ENCODE data around the gene MGMT. TPM values are rescaled to one million over a fixed set of nuclear protein-coding genes. Genes with fewer than 3 reads are reported as not detected.

Gene MGMT
- total and polyA plus RNA-seq, 2 donors (not counting 3 experiments of a cell fraction or from before 2014, with no cell fraction given) = 15.0 to 15.2 TPM

- ChIA-PET CTCF (no interaction called here), POLR2A (no interaction called here)
- Histone ChIP-seq H3K9ac (replicated peaks; ENCODE audit: extremely low read depth, insufficient read depth, low read length) (no peak overlapping the region), H3K9me1 (replicated peaks; ENCODE audit: control insufficient read depth, extremely low read depth, insufficient read depth, low read length) (no peaks in the 10 kb centered on the region), H3K27me3 (ENCODE audit: control insufficient read depth in 2 of 2, insufficient read depth in 2 of 2, low read length in 2 of 2) (no peaks in the 10 kb centered on the region), H2AFZ (ENCODE audit: low read depth, low read length) (no peak overlapping the region), H3K27ac (ENCODE audit: insufficient read depth, low read depth, low read length) (no peak overlapping the region), H3K9me3 (replicated peaks; ENCODE audit: control insufficient read depth, insufficient read depth, low read length) (no peaks in the 10 kb centered on the region), H3K4me3 (replicated peaks in 1 of 3; ENCODE audit: insufficient read depth in 1 of 3, low read depth in 1 of 3, low read length in 3 of 3) (no peak overlapping the region), H3K79me2 (ENCODE audit: control insufficient read depth, insufficient read depth, low read length) (no peaks in the 10 kb centered on the region), H3K36me3 (ENCODE audit: control insufficient read depth in 2 of 2, extremely low read depth in 1 of 2, insufficient read depth in 2 of 2, low read length in 2 of 2) (no peaks in the 10 kb centered on the region), H3K4me2 (ENCODE audit: insufficient read depth, low read length) (no peak overlapping the region), H4K20me1 (replicated peaks; ENCODE audit: control insufficient read depth, extremely low read depth, insufficient read depth, low read length) (no peaks in the 10 kb centered on the region), H3K4me1 (ENCODE audit: control insufficient read depth, extremely low read depth, insufficient read depth, low read length) (peaks cover 10% of the 10 kb centered on the region)
- TF ChIP-seq, protein P1, sequence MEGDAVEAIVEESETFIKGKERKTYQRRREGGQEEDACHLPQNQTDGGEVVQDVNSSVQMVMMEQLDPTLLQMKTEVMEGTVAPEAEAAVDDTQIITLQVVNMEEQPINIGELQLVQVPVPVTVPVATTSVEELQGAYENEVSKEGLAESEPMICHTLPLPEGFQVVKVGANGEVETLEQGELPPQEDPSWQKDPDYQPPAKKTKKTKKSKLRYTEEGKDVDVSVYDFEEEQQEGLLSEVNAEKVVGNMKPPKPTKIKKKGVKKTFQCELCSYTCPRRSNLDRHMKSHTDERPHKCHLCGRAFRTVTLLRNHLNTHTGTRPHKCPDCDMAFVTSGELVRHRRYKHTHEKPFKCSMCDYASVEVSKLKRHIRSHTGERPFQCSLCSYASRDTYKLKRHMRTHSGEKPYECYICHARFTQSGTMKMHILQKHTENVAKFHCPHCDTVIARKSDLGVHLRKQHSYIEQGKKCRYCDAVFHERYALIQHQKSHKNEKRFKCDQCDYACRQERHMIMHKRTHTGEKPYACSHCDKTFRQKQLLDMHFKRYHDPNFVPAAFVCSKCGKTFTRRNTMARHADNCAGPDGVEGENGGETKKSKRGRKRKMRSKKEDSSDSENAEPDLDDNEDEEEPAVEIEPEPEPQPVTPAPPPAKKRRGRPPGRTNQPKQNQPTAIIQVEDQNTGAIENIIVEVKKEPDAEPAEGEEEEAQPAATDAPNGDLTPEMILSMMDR (IDR thresholded peaks at IDR 0.05; ENCODE audit: extremely low read depth in 1 of 2, insufficient read depth in 1 of 2, low read depth in 1 of 2, low read length in 2 of 2) = no peak
- TF ChIP-seq EZH2 (IDR thresholded peaks at IDR 0.05; ENCODE audit: borderline replicate concordance, low read depth, low read length, severe bottlenecking) = no peak
- TF ChIP-seq MYC (IDR thresholded peaks at IDR 0.05; ENCODE audit: low read depth, low read length) = no peak
- TF ChIP-seq POLR2A (IDR thresholded peaks at IDR 0.05; ENCODE audit: low read depth, low read length) = no peak
- TF ChIP-seq POLR2AphosphoS5 (IDR thresholded peaks at IDR 0.05; ENCODE audit: insufficient read depth, low read depth, low read length) = no peak
- TF ChIP-seq, protein P2, sequence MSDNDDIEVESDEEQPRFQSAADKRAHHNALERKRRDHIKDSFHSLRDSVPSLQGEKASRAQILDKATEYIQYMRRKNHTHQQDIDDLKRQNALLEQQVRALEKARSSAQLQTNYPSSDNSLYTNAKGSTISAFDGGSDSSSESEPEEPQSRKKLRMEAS (IDR thresholded peaks at IDR 0.05; ENCODE audit: insufficient read depth, insufficient read length) = no peak
- TF ChIP-seq GATA2 (IDR thresholded peaks at IDR 0.05; ENCODE audit: insufficient read depth, insufficient read length, low read depth, low read length) = no peak
- no peak for TF ChIP-seq FOS (IDR thresholded peaks at IDR 0.05; ENCODE audit: borderline replicate concordance, insufficient read depth, low read length)
- no peak for TF ChIP-seq JUN (IDR thresholded peaks at IDR 0.05; ENCODE audit: borderline replicate concordance, insufficient read depth, insufficient read length, low read depth)
- dilution Hi-C loops (cut with MboI; ENCODE audit: extremely low pct_ligation_motif_present, low sequenced_read_pairs) = no loop called here
- BruUV-seq (replicated peaks) = no TSS peak
- intact Hi-C loops (cut with micrococcal nuclease) = loop anchor here (5.0 kb wide), 4 partner anchors 136 to 494 kb away; partner anchors contain the start of gene EBF3
- no peak for DNase-seq (ENCODE audit: low read depth, low spot score)
- FAIRE-seq = no peak
Measured at GRCh38 chr10:129468187-129468586, 1.1 kb downstream of the MGMT start.
